A549 (cell line): ENCODE results near the gene CUL3. TPM values are rescaled to one million over a fixed set of nuclear protein-coding genes. Genes with fewer than 3 reads are reported as not detected.
A peak's percentile ranks its signal among the peaks of the same experiment; 100 is the strongest.

Source experiments
- ATAC-seq, 2 experiments: fragments of 200-7000 bp in 1 of 2; fragments of >200 bp in 1 of 2; cut with Nextera tagmentation in 1 of 2; cut with Tn5 transposase in 1 of 2; 3 replicates each; pipeline versions ENCODE4 v1.8.0 to v1.9.1; 2018 to 2020; ENCODE audit warnings: mild to moderate bottlenecking in 1 of 2, moderate library complexity in 1 of 2
- CTCF ChIA-PET: fragments of 300-600 bp; sonication (Branson Sonifier 250); formaldehyde crosslinking; extraction: SDS; loops from one replicate; lab custom pipeline; 2021; ENCODE audit warnings: antibody characterized with exemption, inconsistent platforms; lab: Yijun Ruan, JAX
- POLR2A ChIA-PET: fragments of 350-600 bp; formaldehyde crosslinking; extraction: SDS; loops from one replicate; lab custom pipeline; 2021; ENCODE audit warnings: antibody characterized with exemption, inconsistent platforms; lab: Yijun Ruan, JAX
- DNase-seq, 2 experiments: peaks; one replicate each; pipeline versions ENCODE4 v3.0.0 to v3.0.0-alpha.2; 2011 to 2016; ENCODE audit warnings: low read depth in 1 of 2, low spot score in 1 of 2
- FAIRE-seq: peaks from 2 replicates; lab custom pipeline; 2011; peaks lifted over from hg19 to GRCh38; lab: Jason Lieb, UNC
- H3K27ac ChIP-seq, 2 experiments: fragments of >200 bp; sonication (Bioruptor Twin); formaldehyde crosslinking; 3 replicates each; pipeline ENCODE4 v1.5.1; 2016 to 2017
- H3K4me1 ChIP-seq: fragments of >200 bp; sonication (Bioruptor Twin); formaldehyde crosslinking; 3 replicates; pipeline ENCODE4 v1.6.1; 2016
- H3K4me2 ChIP-seq: fragments of >200 bp; sonication (Bioruptor Twin); formaldehyde crosslinking; 3 replicates; pipeline ENCODE4 v1.6.1; 2016
- H3K4me3 ChIP-seq: fragments of >200 bp; sonication (Bioruptor Twin); formaldehyde crosslinking; 3 replicates; pipeline ENCODE4 v1.5.1; 2016
- H3K9me3 ChIP-seq: fragments of >200 bp; sonication (Bioruptor Twin); formaldehyde crosslinking; 3 replicates; pipeline ENCODE4 v1.6.1; 2016
- BCL3 ChIP-seq: fragments of >200 bp; sonication (Bioruptor Twin); formaldehyde crosslinking; IDR thresholded peaks from 3 replicates; pipeline ENCODE4 v1.6.1; 2016
- CBX2 ChIP-seq: fragments of 200-600 bp; sonication (generic); IDR thresholded peaks from 2 replicates; pipeline ENCODE4 v1.6.1; 2016; ENCODE audit warnings: low read depth, mild to moderate bottlenecking, borderline replicate concordance
- CEBPB ChIP-seq, 2 experiments: fragments of >200 bp in 1 of 2; sonication (Bioruptor Twin) in 1 of 2; formaldehyde crosslinking in 1 of 2; IDR thresholded peaks; 2 replicates each; pipeline ENCODE4 v1.6.1; 2012 to 2016
- EHF ChIP-seq: fragments of 250-450 bp; sonication (Bioruptor Pico); IDR thresholded peaks from 2 replicates; pipeline ENCODE4 v1.5.0; 2020; ENCODE audit warnings: mild to moderate bottlenecking
- EP300 ChIP-seq, 2 experiments: fragments of >200 bp; sonication (Bioruptor Twin); formaldehyde crosslinking; IDR thresholded peaks; 2 replicates in 1 of 2; 3 replicates in 1 of 2; pipeline ENCODE4 v1.6.1; 2016 to 2017
- HEYL ChIP-seq: fragments of 250-450 bp; sonication (Bioruptor Pico); IDR thresholded peaks from 2 replicates; pipeline ENCODE4 v1.8.0; 2021; ENCODE audit warnings: mild to moderate bottlenecking, moderate library complexity
- MAFK ChIP-seq: fragments of 450-650 bp; IDR thresholded peaks from 2 replicates; pipeline ENCODE4 v1.6.1; 2014; ENCODE audit not compliant: partially characterized antibody
- MAX ChIP-seq: IDR thresholded peaks from 2 replicates; pipeline ENCODE4 v1.6.1; 2012
- MAZ ChIP-seq: fragments of 150-350 bp; IDR thresholded peaks from 2 replicates; pipeline ENCODE4 v1.6.1; 2014; ENCODE audit warnings: antibody characterized with exemption, low read depth, low read length, borderline replicate concordance
- NFE2L2 ChIP-seq: fragments of 150-350 bp; conservative IDR thresholded peaks from 2 replicates; pipeline ENCODE4 v1.6.1; 2014; ENCODE audit warnings: low read length
- PHF8 ChIP-seq: fragments of 200-600 bp; sonication (generic); IDR thresholded peaks from 2 replicates; pipeline ENCODE4 v1.6.1; 2016; ENCODE audit warnings: low read depth, mild to moderate bottlenecking, antibody characterized with exemption, moderate library complexity, borderline replicate concordance
- POLR2A ChIP-seq: IDR thresholded peaks from 2 replicates; pipeline ENCODE4 v1.6.1; 2012; ENCODE audit warnings: mild to moderate bottlenecking, low read length
- RAD21 ChIP-seq, 2 experiments: fragments of >200 bp in 1 of 2; sonication (Bioruptor Twin) in 1 of 2; formaldehyde crosslinking in 1 of 2; IDR thresholded peaks in 1 of 2; conservative IDR thresholded peaks in 1 of 2; 2 replicates in 1 of 2; 3 replicates in 1 of 2; pipeline ENCODE4 v1.6.1; 2012 to 2018; ENCODE audit warnings: inconsistent platforms in 1 of 2
- REST ChIP-seq: fragments of 200-600 bp; sonication (generic); IDR thresholded peaks from 2 replicates; pipeline ENCODE4 v1.6.1; 2016; ENCODE audit warnings: antibody characterized with exemption, mild to moderate bottlenecking, moderate library complexity
- RFX5 ChIP-seq: fragments of 450-650 bp; IDR thresholded peaks from 2 replicates; pipeline ENCODE4 v1.7.1; 2014; ENCODE audit warnings: antibody characterized with exemption, mild to moderate bottlenecking, moderate library complexity
- RNF2 ChIP-seq: fragments of 200-600 bp; sonication (generic); IDR thresholded peaks from 2 replicates; pipeline ENCODE4 v1.6.1; 2016; ENCODE audit warnings: low read depth, mild to moderate bottlenecking, antibody characterized with exemption, moderate library complexity, borderline replicate concordance
- USF2 ChIP-seq: fragments of 450-650 bp; IDR thresholded peaks from 2 replicates; pipeline ENCODE4 v1.6.1; 2014; ENCODE audit warnings: antibody characterized with exemption
- WGBS: methylation state at CpG from one replicate; pipeline ENCODE4 v1.1.6; 2017; ENCODE audit errors: missing lambda C conversion rate; 5-methylcytosine and 5-hydroxymethylcytosine counted together
- polyA plus RNA-seq, 4 experiments: library from polyadenylated mRNA; depleted of rRNA in 3 of 4; stranded (reverse); fragments of >200 nt; fragmentation: RNase III in 1 of 4; extraction: RNeasy Plus Mini Kit Qiagen cat#74134 plus additional on column Dnase treatment in 1 of 4; gene quantifications; 2 replicates in 3 of 4; 3 replicates in 1 of 4; pipeline ENCODE4 v1.2.3, GENCODE V29; 2011 to 2017

CUL3 gene
- polyA plus RNA-seq, 2 of the 4 experiments (the other 2 are of a cell fraction) = 70.5 to 73.9 TPM

- FAIRE-seq (no peak), DNase-seq (no peak), ATAC-seq (no peak)
- no peak overlapping the region for H3K4me2 ChIP-seq
- WGBS = 25% methylated on average over 4 of the region's 4 CpGs
- no peak for TF ChIP-seq MAX
- TF ChIP-seq RAD21 (conservative IDR thresholded peaks at IDR 0.05 in 1 of 2, IDR thresholded peaks at IDR 0.05 in 1 of 2) = no peak
- TF ChIP-seq CEBPB (IDR thresholded peaks at IDR 0.05) = no peak
- no peak for TF ChIP-seq HEYL (CRISPR knock-in tag)
- TF ChIP-seq USF2 = no peak
- no peak for TF ChIP-seq RNF2
- no peak for TF ChIP-seq BCL3
- no peak for TF ChIP-seq MAZ
- TF ChIP-seq REST = no peak
- TF ChIP-seq RFX5 = no peak
- no peak for TF ChIP-seq POLR2A
- TF ChIP-seq NFE2L2 = no peak
- no peak for TF ChIP-seq EHF (CRISPR knock-in tag)
- no peak for TF ChIP-seq PHF8
- H3K27ac ChIP-seq = no peak overlapping the region
- no peaks in the 10 kb centered on the region for H3K9me3 ChIP-seq
- ChIA-PET CTCF (no interaction called here), POLR2A (no interaction called here)
- H3K4me3 ChIP-seq = no peak overlapping the region
- 0 out of 3 replicates have a peak, but pooled peaks cover 3% of the 10 kb centered on the region for H3K4me1 ChIP-seq
Observed at GRCh38 chr2:224626735-224627134, 41.6 kb upstream of the CUL3 start.

GRCh38 chr2:224613543-224614286, 28.6 kb upstream of the CUL3 start:
- 76% methylated on average over 4 of the region's 4 CpGs for WGBS
- TF ChIP-seq CEBPB (IDR thresholded peaks at IDR 0.05) (no peak), MAX (no peak), EP300 (IDR thresholded peaks at IDR 0.05) (no peak), MAFK (peak; percentile 75), CBX2 (no peak), RAD21 (conservative IDR thresholded peaks at IDR 0.05 in 1 of 2, IDR thresholded peaks at IDR 0.05 in 1 of 2) (no peak)
- no peak overlapping the region for H3K4me2 ChIP-seq
- FAIRE-seq (no peak), DNase-seq (no peak), ATAC-seq (no peak)
- CTCF ChIA-PET = no interaction called here
- no peak overlapping the region for H3K4me3 ChIP-seq
- no peaks in the 10 kb centered on the region for H3K4me1 ChIP-seq
- H3K9me3 ChIP-seq = no peaks in the 10 kb centered on the region
- POLR2A ChIA-PET = no interaction called here
- H3K27ac ChIP-seq = no peak overlapping the region
